SK-N-SH treated with all-trans-retinoic acid at 6 μM for 48 hours (cell line): Measurements from ENCODE around the gene NTN1.
"Not testable (repeated sequence)": the region's sequence is repeated elsewhere in the genome, so short reads cannot be mapped to it uniquely, and the experiment has no call there.

ENCODE experiments used
- OSR1 ChIP-seq: fragments of 250-450 bp; sonication (Bioruptor Pico); IDR thresholded peaks from 2 replicates; pipeline ENCODE4 v1.8.0; 2022; ENCODE audit warnings: moderate library complexity, mild to moderate bottlenecking, inconsistent platforms
- PATZ1 ChIP-seq: fragments of 250-450 bp; sonication (Bioruptor Pico); IDR thresholded peaks from 2 replicates; pipeline ENCODE4 v1.8.0; 2020; ENCODE audit warnings: mild to moderate bottlenecking, moderate library complexity, borderline replicate concordance
- RARB ChIP-seq: fragments of 250-450 bp; sonication (Bioruptor Pico); IDR thresholded peaks from 2 replicates; pipeline ENCODE4 v1.8.0; 2021; ENCODE audit warnings: mild to moderate bottlenecking, moderate library complexity
- TSHZ2 ChIP-seq: fragments of 250-450 bp; sonication (Bioruptor Pico); IDR thresholded peaks from 2 replicates; pipeline ENCODE4 v1.5.0; 2020; ENCODE audit warnings: mild to moderate bottlenecking, moderate library complexity

GRCh38 chr17:8988263-8988935 is 32.9 kb upstream of the NTN1 start:
- TF ChIP-seq TSHZ2 (CRISPR knock-in tag); RARB (CRISPR knock-in tag); PATZ1 (CRISPR knock-in tag); OSR1: not testable (repeated sequence)
